Caco-2 (cell line): ENCODE data around the gene DLG1. TPM values are rescaled to one million over a fixed set of nuclear protein-coding genes. Genes with fewer than 3 reads are reported as not detected.

Experiments
- BruUV-seq: library from RNA; stranded (reverse); fragments of 400-500 nt; replicated peaks from 2 replicates; lab custom pipeline; 2021; lab: Mats Ljungman, UMichigan
- CTCF ChIA-PET: fragments of 300-600 bp; sonication (Branson Sonifier 250); formaldehyde crosslinking; loops from one replicate; lab custom pipeline; 2022; ENCODE audit warnings: antibody characterized with exemption; lab: Charles Lee
- POLR2A ChIA-PET: fragments of 300-600 bp; sonication (Branson Sonifier 250); formaldehyde crosslinking; loops from one replicate; lab custom pipeline; 2022; ENCODE audit warnings: antibody characterized with exemption; lab: Charles Lee
- DNase-seq, 2 experiments: peaks; one replicate each; pipeline versions ENCODE4 v3.0.0 to v3.0.0-alpha.2; 2020 to 2022
- H3K27me3 ChIP-seq: replicated peaks from 2 replicates; pipeline ENCODE4 v1.6.0; 2011; ENCODE audit warnings: low read length; ENCODE audit not compliant: control insufficient read depth, insufficient read depth
- H3K36me3 ChIP-seq: 2 replicates; pipeline ENCODE4 v1.5.1; 2011; ENCODE audit warnings: low read length; ENCODE audit not compliant: control insufficient read depth, insufficient read depth
- H3K4me1 ChIP-seq: fragments of 250-450 bp; sonication (Bioruptor Pico); 2 replicates; pipeline ENCODE4 v1.5.1; 2020; ENCODE audit warnings: mild to moderate bottlenecking
- H3K4me3 ChIP-seq: 2 replicates; pipeline ENCODE4 v1.5.1; 2011; ENCODE audit warnings: low read depth, mild to moderate bottlenecking, control low read depth, low read length
- H3K9me3 ChIP-seq: fragments of 250-450 bp; sonication (Bioruptor Pico); 2 replicates; pipeline ENCODE4 v1.5.1; 2020; ENCODE audit warnings: mild to moderate bottlenecking, moderate library complexity
- H3K27ac Mint-ChIP-seq: one replicate; pipeline ENCODE4 v1.8.0; 2022; ENCODE audit warnings: mixed read lengths; ENCODE audit not compliant: unreplicated experiment
- H3K27me3 Mint-ChIP-seq: one replicate; pipeline ENCODE4 v1.8.0; 2022; ENCODE audit warnings: mixed read lengths; ENCODE audit not compliant: insufficient read depth, unreplicated experiment
- H3K36me3 Mint-ChIP-seq: one replicate; pipeline ENCODE4 v1.8.0; 2022; ENCODE audit warnings: mild to moderate bottlenecking, mixed read lengths; ENCODE audit not compliant: insufficient read depth, unreplicated experiment
- H3K4me1 Mint-ChIP-seq: one replicate; pipeline ENCODE4 v1.8.0; 2022; ENCODE audit warnings: low read depth, mixed read lengths; ENCODE audit not compliant: unreplicated experiment
- H3K4me3 Mint-ChIP-seq: one replicate; pipeline ENCODE4 v1.8.0; 2022; ENCODE audit warnings: mild to moderate bottlenecking, moderate library complexity, mixed read lengths; ENCODE audit not compliant: unreplicated experiment
- H3K9me3 Mint-ChIP-seq: one replicate; pipeline ENCODE4 v1.8.0; 2022; ENCODE audit warnings: mixed read lengths; ENCODE audit not compliant: unreplicated experiment
- intact Hi-C: fragments of 100-400 bp; cut with micrococcal nuclease; formaldehyde crosslinking; loops from one replicate; pipeline ENCODE4 v1.10.0; 2022; ENCODE audit not compliant: unreplicated experiment
- total RNA-seq: library from RNA; stranded (reverse); gene quantifications from 2 replicates; pipeline ENCODE4 v1.2.3, GENCODE V29; 2022
- TF ChIP-seq, protein P1 (sequence below), 2 experiments: fragments of 200-600 bp in 1 of 2; IDR thresholded peaks; 1 replicate in 1 of 2; 2 replicates in 1 of 2; pipeline versions ENCODE4 v1.5.1 to v1.8.0; 2011 to 2022; ENCODE audit warnings: antibody characterized with exemption in 1 of 2, control low read depth in 1 of 2, inconsistent platforms in 1 of 2, low read depth in 1 of 2, low read length in 1 of 2, mild to moderate bottlenecking in 1 of 2, moderate library complexity in 1 of 2; ENCODE audit not compliant: insufficient read depth in 1 of 2, severe bottlenecking in 1 of 2, unreplicated experiment in 1 of 2

DLG1 gene
- total RNA-seq, 1 experiment from 2014 or later = 167 TPM

DNA sequence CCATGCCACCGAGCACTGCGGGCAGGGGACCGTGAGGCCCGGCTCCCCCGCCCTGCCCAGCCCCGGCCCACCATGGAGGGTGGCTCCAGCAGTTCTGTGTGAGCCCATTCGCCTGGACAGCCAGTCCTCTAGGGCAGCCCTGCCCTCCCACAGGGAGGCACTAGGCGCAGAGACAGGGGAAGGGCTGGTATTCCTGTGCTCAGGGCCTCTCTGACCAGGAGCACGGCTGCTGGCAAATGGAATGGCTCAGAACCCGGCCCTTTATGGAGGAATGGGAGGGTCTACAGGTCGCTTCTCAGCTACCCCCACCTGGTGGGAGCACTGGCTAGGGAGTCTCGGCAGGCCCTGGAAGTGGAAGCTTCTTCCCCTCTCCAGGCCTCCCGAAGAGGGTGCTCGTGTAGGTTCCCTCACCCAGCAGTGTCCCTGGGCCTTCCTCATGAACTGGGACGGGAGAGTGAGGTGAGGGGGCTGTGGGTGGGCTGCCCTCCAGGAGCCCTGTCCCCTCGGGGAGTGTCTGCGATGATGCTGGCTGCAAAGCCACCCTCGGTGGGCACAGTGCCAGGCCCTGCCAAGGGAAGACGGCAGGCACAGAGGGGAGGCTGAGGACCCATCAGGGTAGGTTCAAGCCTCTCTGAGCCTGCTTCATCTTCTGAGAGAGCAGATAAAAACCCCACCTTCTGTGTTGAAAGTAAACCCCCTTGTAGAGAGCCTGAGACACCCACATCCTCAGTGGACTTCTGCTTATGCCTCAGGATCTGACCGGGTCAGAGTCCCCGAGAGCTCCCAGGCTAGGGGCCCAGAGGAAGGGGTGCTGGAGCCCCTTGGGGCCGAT lies 270.3 kb downstream of the DLG1 start:
- DNase-seq = peak in 1 of 2 experiments; percentile 32
- CTCF ChIA-PET = interaction anchor here (1.5 to 2.1 kb wide), 2 partner anchors 25 to 39 kb away, joined by 3 to 14 read pairs; no protein-coding TSS in a partner anchor
- TF ChIP-seq, protein P1, sequence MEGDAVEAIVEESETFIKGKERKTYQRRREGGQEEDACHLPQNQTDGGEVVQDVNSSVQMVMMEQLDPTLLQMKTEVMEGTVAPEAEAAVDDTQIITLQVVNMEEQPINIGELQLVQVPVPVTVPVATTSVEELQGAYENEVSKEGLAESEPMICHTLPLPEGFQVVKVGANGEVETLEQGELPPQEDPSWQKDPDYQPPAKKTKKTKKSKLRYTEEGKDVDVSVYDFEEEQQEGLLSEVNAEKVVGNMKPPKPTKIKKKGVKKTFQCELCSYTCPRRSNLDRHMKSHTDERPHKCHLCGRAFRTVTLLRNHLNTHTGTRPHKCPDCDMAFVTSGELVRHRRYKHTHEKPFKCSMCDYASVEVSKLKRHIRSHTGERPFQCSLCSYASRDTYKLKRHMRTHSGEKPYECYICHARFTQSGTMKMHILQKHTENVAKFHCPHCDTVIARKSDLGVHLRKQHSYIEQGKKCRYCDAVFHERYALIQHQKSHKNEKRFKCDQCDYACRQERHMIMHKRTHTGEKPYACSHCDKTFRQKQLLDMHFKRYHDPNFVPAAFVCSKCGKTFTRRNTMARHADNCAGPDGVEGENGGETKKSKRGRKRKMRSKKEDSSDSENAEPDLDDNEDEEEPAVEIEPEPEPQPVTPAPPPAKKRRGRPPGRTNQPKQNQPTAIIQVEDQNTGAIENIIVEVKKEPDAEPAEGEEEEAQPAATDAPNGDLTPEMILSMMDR (IDR thresholded peaks at IDR 0.05; ENCODE audit: insufficient read depth in 1 of 2, low read depth in 1 of 2, low read length in 1 of 2, severe bottlenecking in 1 of 2, unreplicated experiment in 1 of 2) = no peak
- intact Hi-C loops = no loop called here
- Mint-ChIP-seq H3K36me3 (peaks cover 51% of the 10 kb centered on the region), H3K4me1 (peaks cover 13% of the 10 kb centered on the region), H3K4me3 (peak overlapping the region; percentile 81), H3K9me3 (no peaks in the 10 kb centered on the region), H3K27ac (no peak overlapping the region), H3K27me3 (no peaks in the 10 kb centered on the region)
- no peaks in the 10 kb centered on the region for H3K27me3 ChIP-seq
- H3K9me3 ChIP-seq = no peaks in the 10 kb centered on the region
- no peaks in the 10 kb centered on the region for H3K36me3 ChIP-seq
- POLR2A ChIA-PET = no interaction called here
- H3K4me1 ChIP-seq = peaks cover 23% of the 10 kb centered on the region
- no TSS peak for BruUV-seq
- peak overlapping the region; percentile 87 for H3K4me3 ChIP-seq

- peaks cover 51% of the 10 kb centered on the region for H3K36me3 Mint-ChIP-seq
- TF ChIP-seq, protein P1 (IDR thresholded peaks at IDR 0.05; ENCODE audit: insufficient read depth in 1 of 2, low read depth in 1 of 2, low read length in 1 of 2, severe bottlenecking in 1 of 2, unreplicated experiment in 1 of 2) = no peak
- H3K4me1 ChIP-seq = peaks cover 23% of the 10 kb centered on the region
- no peak overlapping the region for H3K4me3 Mint-ChIP-seq
- intact Hi-C loops = no loop called here
- no peaks in the 10 kb centered on the region for H3K9me3 Mint-ChIP-seq
- no peaks in the 10 kb centered on the region for H3K36me3 ChIP-seq
- DNase-seq = peak in 1 of 2 experiments; percentile 22
- H3K27me3 ChIP-seq = no peaks in the 10 kb centered on the region
- H3K27me3 Mint-ChIP-seq = no peaks in the 10 kb centered on the region
- H3K27ac Mint-ChIP-seq = no peak overlapping the region
- H3K9me3 ChIP-seq = no peaks in the 10 kb centered on the region
- BruUV-seq = no TSS peak
- H3K4me3 ChIP-seq = no peak overlapping the region
- POLR2A ChIA-PET = no interaction called here
- CTCF ChIA-PET = no interaction called here
- H3K4me1 Mint-ChIP-seq = peaks cover 13% of the 10 kb centered on the region
Measured at GRCh38 chr3:197027151-197027895, 271.1 kb downstream of the DLG1 start.

DNA sequence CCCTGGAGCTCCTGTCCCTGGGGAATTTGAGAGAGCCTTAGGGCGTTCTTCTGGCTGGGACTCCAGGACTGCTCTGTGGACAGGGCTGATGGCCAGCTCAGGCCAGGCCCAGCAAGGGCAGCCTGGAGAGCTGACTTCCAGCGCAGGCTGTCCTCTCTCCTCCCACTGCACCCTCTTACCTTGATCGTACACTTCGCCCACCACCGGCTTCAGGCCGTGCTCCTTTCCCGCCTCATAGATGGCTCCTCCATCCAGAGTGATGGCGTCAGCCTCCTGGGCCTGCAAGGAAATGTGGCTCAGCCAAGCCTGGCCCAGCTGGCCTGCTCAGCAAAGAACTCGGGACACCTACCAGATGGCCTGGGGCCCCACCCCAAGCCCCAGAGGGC lies 271.9 kb downstream of the DLG1 start:
- Mint-ChIP-seq H3K4me3 (no peak overlapping the region), H3K4me1 (peaks cover 6% of the 10 kb centered on the region), H3K36me3 (peaks cover 43% of the 10 kb centered on the region), H3K9me3 (no peaks in the 10 kb centered on the region), H3K27me3 (no peaks in the 10 kb centered on the region), H3K27ac (no peak overlapping the region)
- POLR2A ChIA-PET = no interaction called here
- H3K36me3 ChIP-seq = no peaks in the 10 kb centered on the region
- peak in 1 of 2 experiments; percentile 36 for DNase-seq
- no peaks in the 10 kb centered on the region for H3K27me3 ChIP-seq
- no TSS peak for BruUV-seq
- CTCF ChIA-PET = no interaction called here
- intact Hi-C loops = no loop called here
- TF ChIP-seq, protein P1 (IDR thresholded peaks at IDR 0.05; ENCODE audit: insufficient read depth in 1 of 2, low read depth in 1 of 2, low read length in 1 of 2, severe bottlenecking in 1 of 2, unreplicated experiment in 1 of 2) = no peak
- H3K9me3 ChIP-seq = no peaks in the 10 kb centered on the region
- no peak overlapping the region for H3K4me3 ChIP-seq
- peaks cover 17% of the 10 kb centered on the region for H3K4me1 ChIP-seq
